HG02623 (cell line): Measurements from ENCODE around the gene C20orf202.

Experiments
- ATAC-seq: cut with Tn5 transposase; IDR thresholded peaks from one replicate; pipeline ENCODE4 v1.9.1; 2021; ENCODE audit warnings: moderate library complexity; ENCODE audit not compliant: unreplicated experiment

Gene C20orf202

DNA sequence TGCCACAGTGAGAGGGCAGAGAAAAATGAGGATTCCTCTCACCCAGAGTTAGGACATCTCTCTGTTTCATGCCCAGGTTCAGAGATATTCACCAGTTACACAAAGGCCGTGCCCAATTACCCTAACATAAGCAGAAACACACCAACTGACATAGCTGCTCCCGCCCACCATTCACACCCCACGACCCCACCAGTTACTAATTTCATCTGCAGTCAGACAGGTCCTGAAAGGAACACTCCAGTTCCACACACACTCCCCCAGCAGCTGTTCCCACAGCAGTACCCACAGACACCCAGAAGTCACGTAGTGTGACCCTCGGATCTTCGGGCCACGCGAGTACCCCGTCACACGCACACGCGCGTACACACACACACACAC, 19.0 kb upstream of the C20orf202 start:
- ATAC-seq = no peak

DNA sequence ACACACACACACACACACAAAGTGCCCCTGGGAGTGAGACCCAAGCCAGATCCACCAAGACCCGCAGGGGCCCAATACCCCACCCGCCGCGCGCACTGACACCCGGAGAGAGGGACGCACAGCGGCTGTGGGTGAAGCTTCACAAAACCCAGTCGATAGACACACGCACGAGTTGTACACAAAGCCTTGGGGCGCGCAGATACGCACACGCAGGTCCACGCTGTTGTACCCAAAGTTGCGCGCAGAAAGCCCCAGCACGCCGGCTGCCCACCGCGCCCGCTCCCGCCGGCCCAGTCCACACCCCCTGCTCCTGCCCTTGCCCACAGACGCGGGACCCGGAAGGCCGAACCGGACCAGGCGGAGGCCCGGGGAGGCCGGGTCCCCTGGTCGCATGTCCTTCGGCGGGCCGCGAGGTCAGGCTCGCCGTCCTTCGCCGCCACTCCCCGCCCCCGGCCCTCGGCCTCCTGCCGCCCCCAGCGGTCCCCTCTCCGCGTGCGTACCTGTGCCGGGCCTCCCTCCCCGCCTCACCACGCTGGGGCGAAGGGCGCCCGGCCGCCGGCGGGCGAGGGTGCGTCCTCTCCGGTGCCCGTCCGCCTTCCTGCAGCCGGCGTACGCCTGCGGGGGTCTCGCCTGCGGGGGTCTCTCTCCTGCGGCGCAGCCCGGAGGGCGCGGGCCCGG, 18.5 kb upstream of the C20orf202 start, which contains the start of gene TMEM74B:
TSS of gene TMEM74B (minus strand) at position 344 of the 678 bp plus-strand sequence. CDS start 1,180 bp downstream, outside the sequence.
- no peak for ATAC-seq

DNA sequence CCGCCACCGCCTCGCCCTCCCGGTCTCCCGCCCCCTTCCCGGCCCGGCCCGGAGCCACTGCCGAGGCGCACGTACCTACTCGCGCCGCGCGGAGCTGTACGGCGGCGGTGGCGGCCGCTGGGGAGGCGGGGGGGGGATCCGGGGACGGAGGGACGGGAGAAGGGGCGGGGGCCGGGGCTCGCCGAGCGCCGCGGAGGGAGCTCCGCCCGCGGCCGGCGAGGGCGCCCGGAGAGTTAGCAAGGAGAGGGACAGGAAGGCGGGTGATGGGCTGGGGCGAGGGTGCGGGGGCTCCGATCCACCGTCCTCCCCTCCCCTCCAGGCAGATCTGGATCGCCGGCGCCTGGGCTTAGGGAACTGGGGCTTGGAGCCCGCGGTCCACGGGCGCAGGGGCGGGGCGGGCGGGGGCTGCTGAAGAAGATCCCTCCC, 17.9 kb upstream of the C20orf202 start:
- no peak for ATAC-seq

GRCh38 chr20:1185790-1186334, 17.4 kb upstream of the C20orf202 start:
- no peak for ATAC-seq

DNA sequence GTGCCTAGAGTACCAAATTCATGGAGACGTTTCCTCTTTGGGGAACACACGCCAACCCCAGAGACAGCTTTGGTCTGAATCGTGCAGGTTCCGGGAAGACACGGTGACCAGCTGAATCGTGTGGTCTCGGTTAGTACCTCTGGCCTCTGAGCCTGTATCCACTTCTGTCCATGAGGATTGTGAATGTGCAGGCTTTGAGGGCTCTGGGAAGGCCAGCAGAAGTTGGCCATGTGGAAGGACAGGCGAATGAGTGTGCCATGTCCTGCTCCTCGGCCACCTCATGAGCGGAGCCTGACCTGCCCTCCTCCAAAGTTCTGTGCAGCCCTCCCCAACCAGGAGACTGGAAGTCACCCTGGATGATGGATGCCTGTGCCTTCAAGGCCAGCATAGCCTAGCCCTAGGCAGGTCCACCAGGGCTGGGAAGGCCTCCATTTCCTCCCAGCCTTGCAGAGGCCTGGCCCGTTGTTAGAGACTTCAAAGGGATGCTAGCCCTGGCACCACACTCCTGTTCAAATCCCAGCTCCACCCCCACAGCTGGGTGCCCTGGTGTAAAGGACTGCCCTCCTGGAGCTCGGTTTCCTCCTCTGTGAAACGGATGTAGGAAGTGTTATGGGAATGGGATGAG, 16.8 kb upstream of the C20orf202 start:
- no peak for ATAC-seq

DNA sequence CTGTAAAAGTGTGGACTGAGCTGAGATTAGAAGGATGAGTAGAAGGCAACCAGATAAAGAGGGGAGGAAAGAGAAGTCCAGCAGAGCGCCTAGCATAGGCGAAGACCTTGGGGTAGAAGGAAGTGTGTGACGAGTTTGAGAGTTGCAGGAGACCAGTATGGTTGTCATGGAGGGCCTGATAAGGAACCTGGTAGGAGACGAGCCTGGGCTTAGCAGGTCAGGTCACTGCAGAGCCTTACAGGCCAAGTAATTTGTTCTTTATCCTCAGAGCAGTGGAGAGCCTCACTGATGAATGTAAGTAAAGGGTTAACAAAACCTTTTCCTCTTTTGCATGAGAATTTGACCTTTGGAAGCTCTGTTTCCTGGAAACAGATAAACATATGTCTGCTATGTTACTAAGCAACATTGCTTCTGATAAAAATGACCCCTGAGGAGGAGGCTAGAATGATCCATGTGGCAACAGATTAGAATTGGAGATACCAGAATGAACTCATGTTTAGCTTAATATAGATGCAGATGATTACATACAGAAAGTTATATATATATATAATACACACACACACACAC, 15.6 kb upstream of the C20orf202 start:
- no peak for ATAC-seq

- ATAC-seq = no peak
Observed at GRCh38 chr20:1188347-1188746, 14.9 kb upstream of the C20orf202 start.

DNA sequence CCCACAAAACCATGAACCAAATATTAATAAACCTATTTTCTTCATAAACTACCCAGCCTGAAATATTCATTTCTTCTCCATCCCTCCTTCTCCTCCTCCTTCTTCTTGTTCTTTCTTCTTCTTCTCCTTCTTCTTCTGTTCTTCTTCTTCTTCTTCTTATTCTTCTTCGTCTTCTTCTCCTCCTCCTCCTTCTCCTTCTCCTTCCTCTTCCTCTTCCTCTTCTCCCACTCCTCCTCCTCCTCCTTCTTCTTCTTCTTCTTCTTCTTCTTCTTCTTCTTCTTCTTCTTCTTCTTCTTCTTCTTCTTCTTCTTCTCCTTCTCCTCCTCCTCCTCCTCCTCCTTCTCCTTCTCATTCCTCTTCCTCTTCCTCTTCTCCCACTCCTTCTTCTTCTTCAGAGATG, 13.4 kb upstream of the C20orf202 start:
- no peak for ATAC-seq

- ATAC-seq = no peak
Observed at GRCh38 chr20:1190847-1191246, 12.4 kb upstream of the C20orf202 start.

DNA sequence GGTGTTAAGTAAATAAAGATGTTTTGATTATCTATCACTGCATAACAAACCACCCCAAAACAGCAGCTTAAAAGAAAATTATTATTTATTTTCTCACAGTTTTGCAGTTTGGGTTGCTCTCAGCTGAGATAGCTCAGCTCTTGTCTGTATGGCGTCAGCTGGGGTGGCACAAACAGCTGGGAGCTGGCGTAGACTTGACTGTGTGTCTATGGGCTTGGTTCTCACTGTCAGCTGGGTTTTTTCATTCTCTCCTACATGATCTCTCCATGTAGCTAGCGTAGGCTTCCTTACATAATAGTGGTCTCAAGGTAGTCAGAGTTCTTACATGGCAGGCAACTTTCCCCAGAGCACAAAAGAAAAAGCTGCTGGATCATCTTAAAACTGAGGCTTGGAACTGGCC, 12.0 kb upstream of the C20orf202 start:
- no peak for ATAC-seq

- no peak for ATAC-seq
Observed at GRCh38 chr20:1195226-1195625, 8.0 kb upstream of the C20orf202 start.

DNA sequence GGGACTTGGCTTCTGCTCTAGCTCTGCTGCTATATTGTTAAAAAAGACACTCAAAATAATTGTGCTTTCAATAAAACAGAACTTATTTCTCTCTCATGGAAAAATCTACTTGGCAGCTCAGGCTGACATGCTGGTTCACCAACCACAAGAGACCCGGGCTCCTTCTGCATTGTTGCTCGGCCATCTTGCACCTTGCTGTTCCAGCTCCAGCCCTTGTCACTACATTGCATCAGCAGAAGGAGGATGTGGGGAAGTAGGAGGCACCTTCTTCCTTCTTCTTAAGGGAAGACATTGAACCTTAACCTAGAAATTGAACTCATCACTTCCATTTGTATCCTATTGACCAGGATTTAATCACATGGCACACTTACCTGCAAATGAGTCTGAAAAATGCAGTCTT, 6.6 kb upstream of the C20orf202 start:
- ATAC-seq = no peak

GRCh38 chr20:1197801-1198200, 5.5 kb upstream of the C20orf202 start:
- ATAC-seq = no peak

GRCh38 chr20:1198751-1199150, 4.5 kb upstream of the C20orf202 start:
- no peak for ATAC-seq

DNA sequence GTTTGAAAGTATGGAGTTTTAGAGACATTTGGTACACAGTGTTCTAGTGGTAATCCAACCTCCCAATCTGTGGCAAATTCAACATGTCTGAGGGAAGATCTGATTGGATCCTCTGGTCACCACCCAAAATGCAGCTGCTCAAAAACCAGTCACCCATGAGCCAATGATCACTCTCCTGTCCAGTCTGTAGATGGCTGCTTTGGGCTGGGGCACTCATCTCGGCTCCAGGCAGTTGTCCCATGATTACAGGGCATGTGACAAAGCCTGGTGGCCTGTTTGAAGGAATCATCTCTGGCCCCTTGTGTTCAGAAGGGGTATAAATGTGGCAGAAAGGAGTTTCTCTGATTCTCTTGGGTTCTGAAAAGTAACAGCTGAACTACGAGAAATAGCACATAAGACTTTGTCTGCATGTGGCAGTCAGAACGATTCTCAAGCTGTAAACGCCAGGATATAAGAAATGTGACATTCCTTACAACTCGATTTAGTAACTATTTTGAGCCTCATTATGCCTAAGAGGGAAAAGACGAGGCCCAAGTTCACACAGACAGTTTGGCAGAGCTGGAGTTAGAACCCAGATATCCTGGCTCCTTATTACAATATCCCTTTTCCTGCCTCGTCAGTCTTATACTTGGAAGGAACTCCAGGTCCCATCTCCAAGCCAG, 3.9 kb upstream of the C20orf202 start:
- ATAC-seq = no peak

GRCh38 chr20:1199964-1200363, 3.3 kb upstream of the C20orf202 start:
- ATAC-seq = no peak

GRCh38 chr20:1203630-1204029, 376 bp downstream of the C20orf202 start:
- no peak for ATAC-seq

- no peak for ATAC-seq
Observed at GRCh38 chr20:1204113-1204512, 859 bp downstream of the C20orf202 start.

- no peak for ATAC-seq
Observed at GRCh38 chr20:1204576-1204975, 1.3 kb downstream of the C20orf202 start.

- no peak for ATAC-seq
Observed at GRCh38 chr20:1205802-1206201, 2.5 kb downstream of the C20orf202 start.

GRCh38 chr20:1206366-1207148, 3.3 kb downstream of the C20orf202 start:
- ATAC-seq = no peak
